NOMO-1 treated with DMSO at 0.1 percent for 48 hours (cell line): ENCODE measurements around the gene IGFBPL1.
A peak's percentile ranks its signal among the peaks of the same experiment; 100 is the strongest.
"Not testable (repeated sequence)": the region's sequence is repeated elsewhere in the genome, so short reads cannot be mapped to it uniquely, and the experiment has no call there.

ENCODE experiments used
- DNase-seq: peaks from one replicate; lab custom pipeline; 2025; ENCODE audit not compliant: unreplicated experiment; lab: John Stamatoyannopoulos, UW

Gene IGFBPL1

DNA sequence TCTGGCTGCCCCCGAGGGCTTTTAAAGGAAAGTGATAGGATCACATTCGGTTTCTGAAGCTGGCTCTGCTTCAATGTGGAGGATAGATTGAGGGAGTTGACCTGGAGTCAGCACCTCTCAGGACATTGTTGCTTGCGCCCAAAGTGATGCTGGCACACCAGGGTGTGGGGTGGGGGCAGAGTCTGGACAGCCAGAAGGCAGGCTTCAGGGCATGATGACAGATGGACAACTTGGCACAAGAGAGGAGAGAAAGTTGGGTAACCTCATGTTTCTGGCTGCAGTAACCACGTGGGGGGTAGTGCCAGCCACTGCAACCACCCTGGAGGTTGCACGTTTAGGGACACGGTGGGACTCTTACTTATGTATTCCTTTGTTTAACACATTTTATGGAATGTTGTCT is 22.3 kb downstream of the IGFBPL1 start:
- no peak for DNase-seq

DNA sequence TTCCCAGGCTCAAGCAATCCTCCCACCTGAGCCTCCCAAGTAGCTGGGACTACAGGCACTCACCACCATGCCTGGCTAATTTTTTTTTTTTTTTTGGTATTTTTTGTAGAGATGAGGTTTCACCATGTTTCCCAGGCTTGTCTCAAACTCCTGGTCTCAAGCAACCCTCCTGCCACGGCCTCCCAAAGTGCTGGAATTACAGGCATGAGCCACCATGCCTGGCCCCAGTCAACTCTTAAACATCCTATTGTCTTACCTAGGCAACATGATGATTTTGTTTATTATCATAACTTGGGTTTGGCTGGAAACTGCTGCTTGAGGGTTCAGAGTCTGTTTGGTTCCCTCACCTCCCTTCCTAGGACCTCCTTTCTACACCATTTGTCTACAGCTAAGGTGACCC is 25.1 kb downstream of the IGFBPL1 start:
- not testable (repeated sequence) for DNase-seq

DNA sequence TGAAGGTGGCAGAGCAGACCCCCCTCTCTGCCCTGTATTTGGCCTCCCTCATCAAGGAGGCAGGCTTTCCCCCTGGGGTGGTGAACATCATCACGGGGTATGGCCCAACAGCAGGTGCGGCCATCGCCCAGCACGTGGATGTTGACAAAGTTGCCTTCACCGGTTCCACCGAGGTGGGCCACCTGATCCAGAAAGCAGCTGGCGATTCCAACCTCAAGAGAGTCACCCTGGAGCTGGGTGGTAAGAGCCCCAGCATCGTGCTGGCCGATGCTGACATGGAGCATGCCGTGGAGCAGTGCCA is 27.9 kb downstream of the IGFBPL1 start:
- DNase-seq, result no peak

DNA sequence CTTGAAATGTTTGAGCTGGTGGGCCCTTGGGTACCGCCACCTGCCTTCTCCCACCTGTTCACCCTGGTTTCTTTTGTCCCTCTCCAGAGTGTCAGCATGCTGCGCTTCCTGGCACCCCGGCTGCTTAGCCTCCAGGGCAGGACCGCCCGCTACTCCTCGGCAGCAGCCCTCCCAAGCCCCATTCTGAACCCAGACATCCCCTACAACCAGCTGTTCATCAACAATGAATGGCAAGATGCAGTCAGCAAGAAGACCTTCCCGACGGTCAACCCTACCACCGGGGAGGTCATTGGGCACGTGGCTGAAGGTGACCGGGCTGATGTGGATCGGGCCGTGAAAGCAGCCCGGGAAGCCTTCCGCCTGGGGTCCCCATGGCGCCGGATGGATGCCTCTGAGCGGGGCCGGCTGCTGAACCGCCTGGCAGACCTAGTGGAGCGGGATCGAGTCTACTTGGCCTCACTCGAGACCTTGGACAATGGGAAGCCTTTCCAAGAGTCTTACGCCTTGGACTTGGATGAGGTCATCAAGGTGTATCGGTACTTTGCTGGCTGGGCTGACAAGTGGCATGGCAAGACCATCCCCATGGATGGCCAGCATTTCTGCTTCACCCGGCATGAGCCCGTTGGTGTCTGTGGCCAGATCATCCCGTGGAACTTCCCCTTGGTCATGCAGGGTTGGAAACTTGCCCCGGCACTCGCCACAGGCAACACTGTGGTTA is 28.4 kb downstream of the IGFBPL1 start:
- DNase-seq, result no peak

DNA sequence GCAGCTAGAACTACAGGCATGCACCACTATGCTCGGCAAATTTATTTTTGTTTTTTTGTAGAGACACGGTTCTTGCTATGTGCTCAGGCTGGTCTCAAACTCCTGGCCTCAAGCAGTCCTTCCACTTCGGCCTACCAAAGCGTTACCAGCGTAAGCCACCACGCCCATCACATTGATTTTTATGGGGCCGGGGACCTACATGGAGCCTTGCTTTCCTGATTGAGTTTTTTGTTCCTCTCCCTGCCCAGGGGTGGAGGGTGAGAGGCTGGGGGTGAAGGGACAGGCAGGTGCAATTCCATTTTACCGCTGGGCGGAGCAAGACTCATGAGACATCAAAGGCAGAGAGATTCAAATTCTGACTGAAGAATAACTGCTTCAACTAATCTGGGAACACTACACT is 29.8 kb downstream of the IGFBPL1 start:
- DNase-seq, result no peak

DNA sequence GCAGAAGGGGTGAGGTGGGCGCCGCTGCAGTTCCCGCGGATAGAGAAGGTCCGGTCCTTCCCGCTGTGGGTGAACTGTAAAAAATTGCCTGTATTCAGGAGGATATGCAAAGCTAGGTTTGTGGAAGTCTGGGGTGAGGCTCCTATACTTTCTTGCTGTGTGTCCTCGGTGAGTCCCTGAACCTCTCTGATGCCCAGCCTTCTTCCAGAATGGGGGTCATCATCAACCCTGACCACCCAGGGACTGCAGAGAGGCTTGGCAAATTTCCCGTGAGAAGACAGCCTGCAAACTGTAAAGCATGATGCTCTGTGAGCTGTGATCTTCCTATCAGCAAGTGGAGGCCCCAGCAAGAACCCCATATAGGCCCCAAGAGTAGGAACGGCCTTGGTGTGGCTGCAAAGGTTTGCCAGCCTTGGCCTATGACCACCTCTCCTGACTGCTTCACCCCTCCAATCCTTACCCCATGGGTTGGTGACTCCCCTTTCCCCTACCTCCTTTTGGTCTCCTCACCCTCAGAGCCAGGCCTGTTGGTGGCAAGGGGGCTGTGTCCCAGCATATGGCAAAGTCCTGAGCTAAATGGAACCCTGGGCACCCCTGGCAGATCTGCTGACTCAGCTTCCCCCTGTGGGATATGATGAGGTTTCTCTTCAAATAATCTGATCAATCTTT is 31.0 kb downstream of the IGFBPL1 start:
- DNase-seq, result no peak

DNA sequence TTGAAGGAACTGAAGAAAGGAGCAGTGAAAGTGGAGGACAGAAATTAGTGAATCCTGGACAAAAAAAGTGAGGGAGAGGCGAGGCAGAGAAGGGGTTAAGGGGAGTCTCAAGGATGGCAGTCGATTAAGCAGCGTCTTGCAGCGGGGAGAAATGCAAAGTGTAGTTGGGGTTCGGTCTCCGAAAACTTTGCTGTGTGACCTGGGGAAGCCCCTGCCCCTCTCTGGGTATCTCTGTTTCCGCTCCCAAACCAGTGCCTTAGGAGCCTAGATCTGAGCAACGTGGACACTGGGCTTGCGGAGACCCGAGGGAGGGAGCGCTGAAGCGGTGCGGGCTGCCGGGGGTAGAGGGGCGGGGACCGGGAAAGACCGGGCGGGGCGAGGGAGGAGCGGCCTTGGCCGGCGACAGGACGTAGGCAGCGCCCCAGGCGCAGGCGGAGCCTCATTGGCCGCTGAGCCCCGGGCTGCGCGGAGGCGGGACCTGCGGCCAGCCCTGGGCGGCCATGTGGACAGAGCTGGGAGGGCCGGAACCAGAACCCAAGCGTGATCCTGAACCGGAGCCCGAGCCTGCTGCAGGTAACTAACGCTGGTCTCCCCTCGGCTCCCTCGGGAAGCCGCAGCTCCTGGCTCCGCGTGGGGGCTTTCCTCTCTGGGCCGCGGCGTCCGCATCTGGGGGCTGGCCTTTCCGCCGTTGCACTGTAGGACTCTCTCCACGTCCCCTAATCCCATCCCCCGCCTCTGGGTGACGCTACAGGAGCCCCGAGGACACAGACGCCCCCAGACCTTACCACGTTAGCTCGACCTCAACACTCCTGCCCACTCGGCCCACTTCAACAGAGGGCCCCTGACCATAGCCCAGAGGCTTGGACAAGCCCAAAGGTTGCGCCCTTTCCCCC is 31.8 kb downstream of the IGFBPL1 start, which contains the start of gene ALDH1B1:
Gene ALDH1B1 (plus strand): TSS at position 468 of the 893 bp plus-strand sequence. CDS start 3,047 bp downstream, outside the sequence.
- DNase-seq, result peak; percentile 18

DNA sequence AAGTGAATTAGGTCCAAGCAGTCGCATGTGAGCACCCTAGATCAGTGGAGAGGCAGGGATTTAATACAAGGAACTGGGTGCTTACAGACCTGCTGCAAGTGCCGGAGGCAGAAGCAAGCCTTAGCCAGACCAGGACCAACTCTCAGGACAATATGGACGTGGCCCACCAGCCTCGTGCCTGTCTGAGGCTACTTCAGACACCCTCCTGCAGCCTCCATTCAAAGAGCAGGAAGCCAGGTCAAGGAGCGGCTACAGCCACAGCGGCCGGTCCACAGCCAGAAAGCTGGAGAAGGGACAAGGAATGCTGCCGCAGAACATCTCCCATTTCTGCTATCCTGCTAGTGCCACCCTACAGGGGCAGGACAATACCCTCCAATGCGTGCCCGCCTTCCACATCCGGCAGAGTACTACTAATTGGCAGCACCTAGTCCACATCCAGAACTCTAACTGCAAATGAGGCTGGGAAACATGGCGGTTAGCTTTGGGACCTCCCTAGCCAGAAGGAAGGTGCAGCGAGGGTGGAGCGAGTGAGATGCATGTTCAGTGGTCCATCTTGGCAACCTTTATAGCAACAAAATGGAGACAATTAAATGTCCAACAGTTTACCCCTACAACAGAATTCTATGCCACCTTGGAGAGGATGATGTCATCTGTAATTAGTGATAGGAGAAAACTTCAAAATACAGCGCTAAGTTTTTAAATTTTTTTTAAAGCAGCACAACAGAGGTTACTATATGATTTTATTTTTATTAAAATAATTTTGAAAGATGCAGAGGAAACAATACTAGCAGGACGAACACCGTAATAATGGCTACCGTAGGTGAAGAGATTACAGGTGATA is 32.8 kb downstream of the IGFBPL1 start:
- DNase-seq, result no peak

DNA sequence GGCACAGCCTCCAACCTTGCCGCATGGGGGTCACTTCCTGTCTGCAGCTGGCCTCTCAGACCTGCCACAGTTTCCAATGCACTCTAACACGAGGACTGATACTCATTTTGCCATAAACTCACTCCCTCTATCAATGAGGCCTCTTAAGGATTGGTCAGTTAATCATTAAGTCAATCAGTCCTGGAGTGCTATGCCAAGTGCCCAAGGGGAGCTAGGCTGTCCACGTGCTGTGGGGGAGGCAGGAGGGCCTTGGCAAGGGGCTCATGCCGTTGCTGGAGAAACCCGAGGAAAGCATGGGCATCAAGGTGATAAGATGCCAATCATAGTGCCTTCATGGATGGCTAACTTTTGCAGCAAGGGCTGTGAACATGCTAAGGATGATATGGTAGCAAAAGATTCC is 33.4 kb downstream of the IGFBPL1 start:
- no peak for DNase-seq

DNA sequence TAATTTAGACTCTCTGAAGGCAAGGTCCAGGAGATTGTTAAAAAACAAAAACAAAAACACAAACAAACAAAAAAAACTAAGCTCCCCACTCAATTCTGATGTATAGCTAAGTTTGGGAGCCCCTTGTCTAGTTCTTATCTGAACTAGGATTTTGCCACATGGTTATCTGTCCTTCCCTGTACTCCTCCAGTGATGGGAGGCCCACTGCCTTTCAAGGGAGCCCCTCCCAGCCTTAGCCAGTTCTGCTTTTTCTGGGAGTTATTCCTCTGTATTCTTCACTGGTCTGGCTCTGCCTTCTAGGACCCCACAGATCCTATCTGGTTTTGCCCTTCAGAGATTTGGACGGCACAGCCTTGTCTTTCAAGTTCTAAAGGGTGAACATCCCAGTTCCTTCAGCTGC is 33.8 kb downstream of the IGFBPL1 start:
- no peak for DNase-seq

DNA sequence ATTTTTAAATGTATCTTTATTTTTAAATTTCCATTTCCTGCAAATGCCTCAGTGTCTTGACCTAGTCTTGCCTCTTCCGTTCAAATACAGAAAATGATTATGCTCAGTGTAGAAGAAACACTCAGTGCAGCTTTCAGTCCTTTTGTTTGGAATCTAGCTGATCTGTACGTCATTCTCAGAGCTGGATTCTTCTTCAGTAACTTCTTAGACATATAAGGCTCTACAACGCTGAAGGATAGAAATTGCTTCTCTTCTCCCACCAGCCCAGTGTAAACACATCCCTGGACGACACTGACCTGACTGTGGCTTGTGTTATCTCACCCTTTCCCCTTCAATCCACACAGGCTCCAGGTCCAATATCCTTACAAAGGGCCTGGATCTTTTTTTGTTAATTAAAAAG is 34.9 kb downstream of the IGFBPL1 start:
- DNase-seq, result no peak

DNA sequence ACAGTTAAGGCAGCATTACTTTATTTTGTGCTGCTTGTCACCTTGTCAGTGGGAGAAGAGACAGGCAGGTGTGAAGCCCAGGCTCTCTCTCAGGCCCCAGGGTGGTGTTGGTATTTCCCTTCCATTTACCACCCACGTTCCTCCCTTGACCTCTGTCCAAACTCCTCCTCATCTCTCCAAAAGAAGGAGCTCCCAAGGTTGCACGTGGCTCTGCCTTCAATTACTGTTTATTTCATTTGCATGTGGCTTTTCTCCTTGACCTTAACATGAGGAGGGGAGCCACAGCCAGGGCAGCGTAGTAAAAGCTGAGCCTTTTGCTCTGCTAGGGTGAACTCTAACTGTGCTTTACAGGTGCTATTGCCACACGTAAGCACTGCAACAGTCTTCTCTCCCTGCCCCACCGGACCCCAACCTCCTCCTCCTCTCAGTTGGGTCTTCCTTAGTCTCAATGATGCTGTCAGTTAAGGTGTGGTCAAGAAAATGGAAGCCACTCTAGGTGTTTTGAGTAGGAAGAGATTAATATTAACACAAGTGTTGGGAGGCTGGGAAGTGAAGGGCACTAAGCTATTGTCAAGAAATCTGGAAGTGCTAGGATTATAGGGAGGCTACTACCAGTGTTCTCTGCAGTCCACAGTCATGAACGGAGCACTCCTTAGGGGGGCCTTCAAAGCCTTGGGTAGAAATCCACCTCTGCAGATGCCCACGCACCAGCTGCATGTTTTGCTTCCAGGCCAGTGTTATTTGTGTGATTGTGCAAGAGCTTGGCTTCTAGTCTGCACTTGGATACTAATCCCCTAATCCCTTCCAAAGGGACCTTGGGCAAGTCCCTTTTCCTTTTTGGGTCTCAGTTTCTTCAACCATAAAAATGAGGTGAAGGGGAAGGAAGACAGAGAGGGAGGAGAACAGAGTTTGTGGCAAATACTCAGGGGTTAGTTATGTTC is 35.7 kb downstream of the IGFBPL1 start:
- no peak for DNase-seq

DNA sequence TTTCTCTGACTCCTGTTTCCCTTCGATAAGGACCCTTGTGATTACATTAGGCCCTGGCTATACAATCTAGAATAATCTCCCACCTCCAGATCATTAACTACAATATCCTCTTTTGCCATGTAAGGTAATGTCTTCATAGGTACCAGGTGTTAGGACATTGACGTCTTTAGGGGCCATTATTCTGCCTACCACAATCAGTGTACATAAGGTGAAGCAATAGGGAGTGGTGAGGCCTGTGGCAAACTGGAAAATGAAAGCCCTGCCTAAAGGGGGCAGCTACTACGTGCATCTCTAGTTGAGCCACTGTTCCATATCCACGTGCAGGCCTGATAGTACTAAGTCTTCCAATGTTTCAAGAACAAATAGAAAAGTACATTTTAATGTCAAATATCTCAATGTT is 36.5 kb downstream of the IGFBPL1 start:
- DNase-seq, result no peak

DNA sequence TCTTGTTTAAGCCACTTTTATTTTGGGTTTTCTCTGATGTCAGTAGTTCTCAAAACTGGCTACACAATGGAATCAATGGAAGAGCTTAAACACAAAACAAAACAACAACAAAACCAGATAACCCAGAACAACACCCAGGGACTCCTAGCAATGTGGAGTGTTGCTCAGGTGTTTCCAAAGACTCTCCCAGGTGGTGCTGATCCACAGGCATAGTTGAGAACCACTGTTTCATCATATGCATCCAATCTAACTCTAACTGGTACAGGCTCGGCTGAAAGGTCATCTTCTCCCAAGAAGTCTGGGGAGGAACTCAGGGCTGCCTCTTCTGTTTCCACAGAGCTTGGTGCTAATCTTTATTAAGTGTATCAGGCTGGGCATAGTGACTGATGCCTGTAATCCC is 37.2 kb downstream of the IGFBPL1 start:
- no peak for DNase-seq

DNA sequence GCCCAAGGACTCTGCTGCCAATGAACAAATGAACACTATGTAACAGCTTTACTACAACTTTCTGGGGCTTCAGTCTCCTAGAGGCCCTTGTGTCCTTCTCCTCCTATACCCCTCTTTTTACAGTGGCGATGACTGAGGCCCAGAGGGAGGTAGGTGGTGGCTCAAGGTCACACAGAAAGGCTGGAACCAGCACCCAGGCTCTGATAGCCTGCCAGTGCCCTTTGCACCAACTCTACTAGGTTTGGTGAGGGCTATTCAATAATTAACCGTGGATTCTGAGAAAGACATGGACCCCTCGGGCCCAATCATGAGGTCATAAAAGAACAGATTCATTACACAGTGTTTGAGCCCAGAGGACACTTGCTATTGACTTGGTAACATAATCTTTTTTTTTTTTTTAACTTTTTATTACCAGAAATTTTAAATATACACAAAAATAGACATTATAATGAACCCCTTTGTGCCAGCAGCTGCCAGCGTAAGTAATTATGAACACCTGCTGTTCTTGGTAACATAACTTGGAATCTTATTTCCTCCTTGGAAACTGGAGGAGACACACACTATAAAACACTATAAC is 37.8 kb downstream of the IGFBPL1 start:
- no peak for DNase-seq

DNA sequence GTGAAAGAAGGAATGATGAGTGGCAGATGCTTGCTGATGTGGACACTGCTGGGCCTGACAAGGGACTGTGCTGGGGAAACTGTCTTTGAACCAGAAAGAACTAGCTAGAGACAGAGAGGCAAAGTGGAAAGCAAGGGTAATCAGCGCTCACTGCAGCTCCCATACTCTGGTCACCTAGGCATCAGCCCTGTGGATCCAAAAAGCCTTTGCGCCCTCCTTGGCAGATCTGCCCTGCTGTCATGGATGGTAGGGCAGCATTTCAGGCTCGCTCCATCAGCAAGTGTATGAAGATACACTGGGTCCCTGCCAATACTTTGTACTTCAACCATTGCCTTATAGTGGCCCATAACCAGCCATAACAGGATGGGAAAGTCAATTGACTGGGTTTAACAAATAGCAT is 38.4 kb downstream of the IGFBPL1 start:
- DNase-seq, result no peak

DNA sequence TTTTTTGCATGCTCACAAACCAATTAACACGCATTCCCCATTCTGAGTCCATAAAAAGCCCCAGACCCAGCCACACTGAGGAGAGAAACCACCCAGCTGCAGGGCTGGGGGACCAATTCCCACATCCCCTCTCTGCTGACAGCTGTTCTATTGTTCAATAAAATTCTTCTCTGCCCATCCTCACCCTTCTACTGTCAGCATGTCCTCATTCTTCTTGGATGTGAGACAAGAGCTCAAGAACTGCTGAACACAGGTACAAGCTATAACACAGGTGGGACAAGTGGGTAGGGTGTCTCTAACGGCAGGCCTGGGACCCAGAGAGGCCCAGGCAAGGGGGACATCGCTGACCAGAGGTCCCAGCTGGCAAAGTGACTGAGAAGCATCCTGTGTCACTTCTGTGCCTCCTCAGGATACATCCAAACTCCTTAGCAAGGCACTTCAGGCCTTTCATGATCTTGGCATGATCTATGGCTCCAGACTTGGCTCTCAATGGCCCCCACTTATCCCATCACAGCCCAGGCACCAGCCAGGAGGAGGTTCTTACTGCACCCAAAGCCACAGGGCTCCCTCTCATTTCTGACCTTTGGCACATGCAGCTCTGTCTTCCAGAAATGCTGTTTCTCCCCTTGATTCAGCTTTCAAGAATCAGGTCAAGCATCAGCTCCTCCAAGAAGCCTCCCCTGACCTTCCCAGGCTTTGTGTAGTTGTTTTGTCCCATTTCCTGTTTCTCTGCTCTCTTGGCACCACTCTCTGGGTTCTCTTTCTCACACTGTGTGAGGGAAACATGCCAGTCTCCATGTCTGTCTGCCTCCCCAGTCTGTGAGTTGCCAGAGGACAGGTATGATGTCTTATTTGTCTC is 39.0 kb downstream of the IGFBPL1 start:
- DNase-seq, result no peak

DNA sequence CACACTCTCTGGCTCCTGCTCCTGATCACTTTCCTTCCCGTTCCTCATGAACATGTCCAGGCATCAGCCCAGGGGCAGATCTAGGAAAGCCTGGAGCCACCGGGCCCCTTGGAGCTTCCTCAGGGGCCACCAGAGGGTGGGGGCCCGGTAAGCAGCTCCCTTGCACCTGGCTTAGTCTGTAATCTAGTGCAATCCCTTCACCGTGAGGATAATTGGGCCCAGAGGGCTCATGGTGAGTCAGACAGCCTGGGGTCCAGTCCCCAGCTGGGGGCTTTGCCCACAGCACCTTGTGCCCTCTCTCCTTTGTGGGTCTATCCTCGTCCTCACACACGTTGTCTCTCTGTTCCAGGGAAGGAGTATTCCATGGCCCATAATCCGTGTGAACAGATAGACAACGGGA is 42.1 kb downstream of the IGFBPL1 start:
- DNase-seq, result no peak
